DOHH2 (cell line): ENCODE results near the gene KAT2A.

Experiments
- H3F3A ChIP-seq: fragments of 200-600 bp; sonication (generic), shearing (Covaris generic); 2 replicates; pipeline ENCODE4 v1.6.0; 2016; ENCODE audit warnings: antibody characterized with exemption, mild to moderate bottlenecking; ENCODE audit not compliant: control insufficient read depth, insufficient read depth
- H3K27ac ChIP-seq: fragments of 200-600 bp; sonication (generic); 2 replicates; pipeline ENCODE4 v1.5.1; 2014; ENCODE audit warnings: low read depth, mild to moderate bottlenecking, low read length, moderate library complexity
- H3K27me3 ChIP-seq: fragments of 200-600 bp; sonication (generic); 2 replicates; pipeline ENCODE4 v1.6.1; 2014; ENCODE audit warnings: mild to moderate bottlenecking, low read length, mixed read lengths; ENCODE audit not compliant: control insufficient read depth
- H3K36me3 ChIP-seq: fragments of 200-600 bp; sonication (generic); 2 replicates; pipeline ENCODE4 v1.6.1; 2014; ENCODE audit warnings: mild to moderate bottlenecking, low read length, moderate library complexity, mixed read lengths; ENCODE audit not compliant: control insufficient read depth
- H3K4me1 ChIP-seq: fragments of 200-600 bp; sonication (generic); 2 replicates; pipeline ENCODE4 v1.6.1; 2014; ENCODE audit warnings: mild to moderate bottlenecking, low read length, mixed read lengths; ENCODE audit not compliant: control insufficient read depth
- H3K4me2 ChIP-seq: fragments of 200-600 bp; sonication (generic); 2 replicates; pipeline ENCODE4 v1.6.0; 2014; ENCODE audit warnings: mild to moderate bottlenecking, low read length, moderate library complexity
- H3K4me3 ChIP-seq: fragments of 200-600 bp; sonication (generic); 2 replicates; pipeline ENCODE4 v1.5.1; 2014; ENCODE audit warnings: mild to moderate bottlenecking, low read length, mixed read lengths
- H3K79me2 ChIP-seq: fragments of 200-600 bp; sonication (generic); 2 replicates; pipeline ENCODE4 v1.6.1; 2014; ENCODE audit warnings: mild to moderate bottlenecking, low read length, mixed read lengths; ENCODE audit not compliant: control insufficient read depth
- H3K9me2 ChIP-seq: fragments of 200-600 bp; sonication (generic); replicated peaks from 2 replicates; pipeline ENCODE4 v1.6.1; 2014; ENCODE audit warnings: mild to moderate bottlenecking, low read length, mixed read lengths; ENCODE audit not compliant: control insufficient read depth
- H3K9me3 ChIP-seq: fragments of 200-600 bp; sonication (generic); 2 replicates; pipeline ENCODE4 v1.6.1; 2014; ENCODE audit warnings: antibody characterized with exemption, low read length, mixed read lengths; ENCODE audit not compliant: control insufficient read depth, insufficient read depth
- H4K20me1 ChIP-seq: fragments of 200-600 bp; sonication (generic); 2 replicates; pipeline ENCODE4 v1.6.0; 2014; ENCODE audit warnings: low read depth, mild to moderate bottlenecking, antibody characterized with exemption, low read length, moderate library complexity; ENCODE audit not compliant: control insufficient read depth, insufficient read depth
- EZH2phosphoT487 ChIP-seq: fragments of 200-600 bp; sonication (generic); IDR thresholded peaks from 2 replicates; pipeline ENCODE4 v1.6.1; 2017; ENCODE audit warnings: borderline replicate concordance, mild to moderate bottlenecking, antibody characterized with exemption, low read length, moderate library complexity, mixed read lengths
- TF ChIP-seq, protein P1 (sequence below): fragments of 200-600 bp; sonication (generic); IDR thresholded peaks from one replicate; pipeline ENCODE4 v1.5.1; 2014; ENCODE audit warnings: antibody characterized with exemption, mild to moderate bottlenecking, low read depth, low read length; ENCODE audit not compliant: poor library complexity, severe bottlenecking

KAT2A gene

DNA sequence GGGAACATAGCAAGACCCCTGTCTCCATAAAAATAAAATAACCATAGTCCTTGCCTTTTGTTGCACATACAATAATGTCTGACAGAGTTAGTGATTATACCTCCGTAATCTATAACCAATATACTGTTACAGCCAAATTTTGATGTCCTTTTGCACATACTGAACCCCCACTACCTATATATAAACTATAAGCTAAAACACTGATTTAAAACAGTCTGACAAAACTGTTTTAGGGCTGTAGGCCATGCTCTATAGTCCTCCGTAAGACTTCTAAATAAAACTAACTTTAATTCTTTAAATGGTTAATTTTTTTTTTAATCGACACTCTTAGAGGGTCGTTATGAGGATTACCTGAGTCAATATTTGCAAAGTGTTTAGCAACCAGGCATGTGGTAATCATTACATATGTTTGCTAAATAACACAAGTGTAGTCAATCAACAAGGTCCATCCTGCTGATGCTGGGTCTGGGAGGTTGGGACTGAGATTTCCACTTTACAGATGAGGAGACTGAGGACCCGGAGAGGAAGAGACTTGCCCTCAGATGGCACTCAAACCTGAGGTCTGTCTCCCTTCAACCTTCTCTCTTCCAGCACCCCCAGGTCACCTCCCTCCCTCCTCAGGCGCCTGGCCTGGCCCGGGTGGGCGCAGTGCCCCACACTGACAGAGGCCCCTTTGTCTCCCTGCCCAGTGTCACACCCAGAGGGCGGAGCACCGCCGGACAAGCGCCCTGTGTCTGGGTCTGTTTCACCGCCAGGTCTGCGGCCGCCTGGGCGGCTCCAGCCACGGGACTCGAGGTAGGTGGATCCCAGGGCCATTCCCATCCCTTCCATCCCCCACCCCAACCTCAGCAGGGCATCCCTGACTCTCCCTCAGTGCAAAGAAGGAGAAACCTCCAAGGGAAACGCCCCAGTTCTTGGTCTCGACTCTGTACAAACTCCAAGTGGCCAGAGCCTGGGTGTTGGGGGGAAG is 33.1 kb downstream of the KAT2A start:
- H3K79me2 ChIP-seq: no peaks in the 10 kb centered on the region
- peaks cover 3% of the 10 kb centered on the region; the same call in 1 of the 2 replicates for H3F3A ChIP-seq
- no peak overlapping the region for H3K4me3 ChIP-seq
- H3K27me3 ChIP-seq: peaks cover 11% of the 10 kb centered on the region; the same call in 1 of the 2 replicates
- no peak overlapping the region for H3K27ac ChIP-seq
- H3K4me1 ChIP-seq: no peaks in the 10 kb centered on the region
- TF ChIP-seq, protein P1, sequence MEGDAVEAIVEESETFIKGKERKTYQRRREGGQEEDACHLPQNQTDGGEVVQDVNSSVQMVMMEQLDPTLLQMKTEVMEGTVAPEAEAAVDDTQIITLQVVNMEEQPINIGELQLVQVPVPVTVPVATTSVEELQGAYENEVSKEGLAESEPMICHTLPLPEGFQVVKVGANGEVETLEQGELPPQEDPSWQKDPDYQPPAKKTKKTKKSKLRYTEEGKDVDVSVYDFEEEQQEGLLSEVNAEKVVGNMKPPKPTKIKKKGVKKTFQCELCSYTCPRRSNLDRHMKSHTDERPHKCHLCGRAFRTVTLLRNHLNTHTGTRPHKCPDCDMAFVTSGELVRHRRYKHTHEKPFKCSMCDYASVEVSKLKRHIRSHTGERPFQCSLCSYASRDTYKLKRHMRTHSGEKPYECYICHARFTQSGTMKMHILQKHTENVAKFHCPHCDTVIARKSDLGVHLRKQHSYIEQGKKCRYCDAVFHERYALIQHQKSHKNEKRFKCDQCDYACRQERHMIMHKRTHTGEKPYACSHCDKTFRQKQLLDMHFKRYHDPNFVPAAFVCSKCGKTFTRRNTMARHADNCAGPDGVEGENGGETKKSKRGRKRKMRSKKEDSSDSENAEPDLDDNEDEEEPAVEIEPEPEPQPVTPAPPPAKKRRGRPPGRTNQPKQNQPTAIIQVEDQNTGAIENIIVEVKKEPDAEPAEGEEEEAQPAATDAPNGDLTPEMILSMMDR: no peak
- TF ChIP-seq EZH2phosphoT487: no peak
- H4K20me1 ChIP-seq: no peaks in the 10 kb centered on the region
- no peak overlapping the region for H3K4me2 ChIP-seq
- no peaks in the 10 kb centered on the region for H3K36me3 ChIP-seq
- H3K9me2 ChIP-seq: no peaks in the 10 kb centered on the region
- H3K9me3 ChIP-seq: no peaks in the 10 kb centered on the region

DNA sequence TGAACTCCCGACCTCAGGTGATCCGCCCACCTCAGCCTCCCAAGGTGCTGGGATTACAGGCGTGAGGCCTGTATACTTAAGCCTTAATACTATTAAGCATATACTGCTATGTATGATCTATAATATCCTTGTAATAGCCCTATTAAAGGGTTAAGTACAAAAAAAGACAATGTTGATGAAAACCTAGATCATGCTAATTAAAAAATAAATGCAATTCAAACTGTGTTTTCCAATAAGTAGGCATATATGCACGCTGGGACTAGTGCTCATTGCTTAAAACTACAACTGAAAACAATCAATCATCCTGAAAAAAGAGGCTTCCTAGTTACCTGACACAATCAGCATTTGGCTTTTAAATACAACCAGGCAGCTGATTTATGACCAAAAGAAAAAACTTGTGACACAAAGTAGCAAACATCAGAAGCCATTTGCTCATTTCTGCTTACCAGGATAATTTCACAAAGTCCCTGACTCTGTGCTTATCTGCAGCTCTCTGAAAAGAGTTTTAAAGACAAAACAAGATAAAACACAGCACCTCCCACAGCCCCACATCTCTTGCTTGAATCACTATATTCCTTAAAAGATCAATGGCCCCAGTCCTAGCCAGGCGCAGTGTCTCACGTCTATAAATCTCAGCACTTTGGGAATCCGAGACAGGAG is 34.0 kb downstream of the KAT2A start:
- H3K36me3 ChIP-seq: no peaks in the 10 kb centered on the region
- H4K20me1 ChIP-seq: no peaks in the 10 kb centered on the region
- no peaks in the 10 kb centered on the region for H3K79me2 ChIP-seq
- no peaks in the 10 kb centered on the region for H3K9me3 ChIP-seq
- H3K27me3 ChIP-seq: peaks cover 11% of the 10 kb centered on the region; the same call in 1 of the 2 replicates
- no peaks in the 10 kb centered on the region for H3K4me1 ChIP-seq
- H3K9me2 ChIP-seq: no peaks in the 10 kb centered on the region
- no peak overlapping the region for H3K4me3 ChIP-seq
- TF ChIP-seq EZH2phosphoT487: no peak
- no peak overlapping the region for H3K27ac ChIP-seq
- no peak overlapping the region for H3K4me2 ChIP-seq
- H3F3A ChIP-seq: peaks cover 3% of the 10 kb centered on the region; the same call in 1 of the 2 replicates

DNA sequence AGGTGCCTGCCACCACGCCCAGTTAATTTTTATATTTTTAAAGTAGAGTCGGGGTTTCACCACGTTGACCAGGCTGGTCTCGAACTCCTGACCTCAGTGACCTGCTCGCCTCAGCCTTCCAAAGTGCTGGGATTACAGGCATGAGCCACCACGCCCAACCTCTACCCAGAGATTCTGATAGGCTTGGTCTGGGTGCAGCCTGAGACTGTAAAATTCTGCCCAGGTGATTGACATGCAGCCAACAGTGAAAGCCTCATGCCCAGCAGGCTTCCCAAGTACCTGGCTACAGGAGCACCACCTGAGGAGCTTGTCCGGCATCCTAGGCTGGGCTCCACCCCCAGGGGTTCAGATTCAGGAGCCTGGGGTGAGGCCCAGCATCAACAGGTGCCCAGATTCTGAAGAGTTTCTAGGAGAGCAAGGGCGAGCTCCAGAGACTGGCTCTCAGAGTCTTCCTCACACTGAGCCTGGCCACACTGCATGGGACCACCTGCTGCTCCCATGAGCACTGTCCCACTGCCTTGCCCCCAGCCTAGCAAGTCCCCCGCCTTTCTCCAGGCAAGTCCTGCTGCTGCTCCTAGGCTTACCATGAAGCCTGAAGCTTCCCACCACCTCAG is 39.5 kb downstream of the KAT2A start:
- no peaks in the 10 kb centered on the region for H3K9me2 ChIP-seq
- H3K4me2 ChIP-seq: no peak overlapping the region
- no peaks in the 10 kb centered on the region for H3K79me2 ChIP-seq
- no peaks in the 10 kb centered on the region for H3F3A ChIP-seq
- H3K4me3 ChIP-seq: no peak overlapping the region
- TF ChIP-seq EZH2phosphoT487: no peak
- TF ChIP-seq, protein P1: no peak
- H4K20me1 ChIP-seq: no peaks in the 10 kb centered on the region
- no peak overlapping the region for H3K27ac ChIP-seq
- no peaks in the 10 kb centered on the region for H3K36me3 ChIP-seq
- no peaks in the 10 kb centered on the region for H3K4me1 ChIP-seq
- no peaks in the 10 kb centered on the region for H3K9me3 ChIP-seq
- H3K27me3 ChIP-seq: peaks cover 16% of the 10 kb centered on the region
